HEK293 (cell line): ENCODE measurements around the gene PIP4K2A.
"Not testable (repeated sequence)": the region's sequence is repeated elsewhere in the genome, so short reads cannot be mapped to it uniquely, and the experiment has no call there.

Experiments used
- ZBTB20 ChIP-seq: fragments of 450-650 bp; formaldehyde crosslinking; IDR thresholded peaks from 2 replicates; pipeline ENCODE4 v1.5.1; 2016; ENCODE audit warnings: missing biosample characterization, missing genetic modification characterization
- ZBTB8A ChIP-seq: fragments of 450-650 bp; formaldehyde crosslinking; IDR thresholded peaks from 2 replicates; pipeline ENCODE4 v1.5.1; 2016; ENCODE audit warnings: missing biosample characterization, missing genetic modification characterization
- ZNF10 ChIP-seq: fragments of 450-650 bp; formaldehyde crosslinking; IDR thresholded peaks from 2 replicates; pipeline ENCODE4 v1.5.1; 2017; ENCODE audit warnings: missing biosample characterization, missing genetic modification characterization
- ZNF138 ChIP-seq: fragments of 450-650 bp; formaldehyde crosslinking; IDR thresholded peaks from 2 replicates; pipeline ENCODE4 v1.5.1; 2016; ENCODE audit warnings: missing biosample characterization, missing genetic modification characterization, borderline replicate concordance
- ZNF146 ChIP-seq: fragments of 450-650 bp; formaldehyde crosslinking; IDR thresholded peaks from 2 replicates; pipeline ENCODE4 v1.5.1; 2016; ENCODE audit warnings: missing biosample characterization, missing genetic modification characterization
- ZNF223 ChIP-seq: fragments of 450-650 bp; formaldehyde crosslinking; IDR thresholded peaks from 2 replicates; pipeline ENCODE4 v1.5.1; 2016; ENCODE audit warnings: missing biosample characterization, missing genetic modification characterization
- ZNF549 ChIP-seq: fragments of 450-650 bp; IDR thresholded peaks from 2 replicates; pipeline ENCODE4 v1.5.1; 2018; ENCODE audit warnings: missing biosample characterization, missing genetic modification characterization, mild to moderate bottlenecking, inconsistent platforms, moderate library complexity
- ZNF555 ChIP-seq: fragments of 450-650 bp; formaldehyde crosslinking; conservative IDR thresholded peaks from 2 replicates; pipeline ENCODE4 v1.5.1; 2017; ENCODE audit warnings: missing biosample characterization, mild to moderate bottlenecking, missing genetic modification characterization, inconsistent platforms
- ZNF623 ChIP-seq: fragments of 450-650 bp; formaldehyde crosslinking; IDR thresholded peaks from 2 replicates; pipeline ENCODE4 v1.5.1; 2016; ENCODE audit warnings: missing biosample characterization, missing genetic modification characterization
- TF ChIP-seq, protein P1 (sequence below): fragments of 450-650 bp; formaldehyde crosslinking; IDR thresholded peaks from 2 replicates; pipeline ENCODE4 v1.5.1; 2016; ENCODE audit warnings: missing biosample characterization, missing genetic modification characterization
- TF ChIP-seq, protein P2 (sequence below): fragments of 450-650 bp; formaldehyde crosslinking; IDR thresholded peaks from 2 replicates; pipeline ENCODE4 v1.5.1; 2017; ENCODE audit warnings: missing biosample characterization, missing genetic modification characterization

DNA sequence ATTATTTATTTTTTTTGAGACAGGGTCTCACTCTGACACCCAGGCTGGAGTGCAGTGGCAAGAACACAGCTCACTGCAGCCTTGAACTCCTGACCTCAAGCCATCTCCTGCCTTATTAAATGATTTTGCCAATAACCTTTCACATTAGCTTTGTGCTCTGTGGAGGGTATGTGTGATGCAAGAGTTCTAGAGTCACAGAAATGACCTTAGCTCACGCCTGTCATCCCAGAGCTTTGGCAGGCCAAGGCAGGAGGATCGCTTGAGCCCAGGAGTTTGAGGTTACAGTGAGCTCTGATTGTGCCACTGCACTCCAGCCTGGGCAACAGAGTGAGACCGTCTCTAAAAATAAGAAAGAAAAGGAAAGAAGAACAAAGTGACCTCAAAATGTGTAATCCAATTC lies 4.3 kb upstream of the PIP4K2A start:
- not testable (repeated sequence) for TF ChIP-seq ZNF555; ZNF146 (tag by site-specific recombination); ZNF549; ZBTB8A (tag by site-specific recombination); ZNF138 (tag by site-specific recombination); ZNF10 (tag by site-specific recombination); ZNF623; ZNF223 (tag by site-specific recombination); ZBTB20 (tag by site-specific recombination)
- TF ChIP-seq, protein P1, sequence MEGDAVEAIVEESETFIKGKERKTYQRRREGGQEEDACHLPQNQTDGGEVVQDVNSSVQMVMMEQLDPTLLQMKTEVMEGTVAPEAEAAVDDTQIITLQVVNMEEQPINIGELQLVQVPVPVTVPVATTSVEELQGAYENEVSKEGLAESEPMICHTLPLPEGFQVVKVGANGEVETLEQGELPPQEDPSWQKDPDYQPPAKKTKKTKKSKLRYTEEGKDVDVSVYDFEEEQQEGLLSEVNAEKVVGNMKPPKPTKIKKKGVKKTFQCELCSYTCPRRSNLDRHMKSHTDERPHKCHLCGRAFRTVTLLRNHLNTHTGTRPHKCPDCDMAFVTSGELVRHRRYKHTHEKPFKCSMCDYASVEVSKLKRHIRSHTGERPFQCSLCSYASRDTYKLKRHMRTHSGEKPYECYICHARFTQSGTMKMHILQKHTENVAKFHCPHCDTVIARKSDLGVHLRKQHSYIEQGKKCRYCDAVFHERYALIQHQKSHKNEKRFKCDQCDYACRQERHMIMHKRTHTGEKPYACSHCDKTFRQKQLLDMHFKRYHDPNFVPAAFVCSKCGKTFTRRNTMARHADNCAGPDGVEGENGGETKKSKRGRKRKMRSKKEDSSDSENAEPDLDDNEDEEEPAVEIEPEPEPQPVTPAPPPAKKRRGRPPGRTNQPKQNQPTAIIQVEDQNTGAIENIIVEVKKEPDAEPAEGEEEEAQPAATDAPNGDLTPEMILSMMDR = not testable (repeated sequence)
- TF ChIP-seq, protein P2, sequence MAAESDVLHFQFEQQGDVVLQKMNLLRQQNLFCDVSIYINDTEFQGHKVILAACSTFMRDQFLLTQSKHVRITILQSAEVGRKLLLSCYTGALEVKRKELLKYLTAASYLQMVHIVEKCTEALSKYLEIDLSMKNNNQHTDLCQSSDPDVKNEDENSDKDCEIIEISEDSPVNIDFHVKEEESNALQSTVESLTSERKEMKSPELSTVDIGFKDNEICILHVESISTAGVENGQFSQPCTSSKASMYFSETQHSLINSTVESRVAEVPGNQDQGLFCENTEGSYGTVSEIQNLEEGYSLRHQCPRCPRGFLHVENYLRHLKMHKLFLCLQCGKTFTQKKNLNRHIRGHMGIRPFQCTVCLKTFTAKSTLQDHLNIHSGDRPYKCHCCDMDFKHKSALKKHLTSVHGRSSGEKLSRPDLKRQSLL (tag by site-specific recombination) = not testable (repeated sequence)
